Testis (tissue), 2 donors: ENCODE data around the gene TNFRSF6B.

Source experiments
- POLR2A ChIP-seq: fragments of 450-650 bp; IDR thresholded peaks from one replicate; pipeline ENCODE4 v1.6.1; 2017; ENCODE audit warnings: antibody characterized with exemption, mild to moderate bottlenecking, moderate library complexity
- TF ChIP-seq, protein P1 (sequence below), 3 experiments: fragments of 450-650 bp in 2 of 3; fragments of 200-600 bp in 1 of 3; sonication (generic) in 1 of 3; IDR thresholded peaks; one replicate each; pipeline ENCODE4 v1.5.1; 2016 to 2019; ENCODE audit warnings: antibody characterized with exemption in 3 of 3, mild to moderate bottlenecking in 2 of 3, moderate library complexity in 1 of 3

- TF ChIP-seq, protein P1, sequence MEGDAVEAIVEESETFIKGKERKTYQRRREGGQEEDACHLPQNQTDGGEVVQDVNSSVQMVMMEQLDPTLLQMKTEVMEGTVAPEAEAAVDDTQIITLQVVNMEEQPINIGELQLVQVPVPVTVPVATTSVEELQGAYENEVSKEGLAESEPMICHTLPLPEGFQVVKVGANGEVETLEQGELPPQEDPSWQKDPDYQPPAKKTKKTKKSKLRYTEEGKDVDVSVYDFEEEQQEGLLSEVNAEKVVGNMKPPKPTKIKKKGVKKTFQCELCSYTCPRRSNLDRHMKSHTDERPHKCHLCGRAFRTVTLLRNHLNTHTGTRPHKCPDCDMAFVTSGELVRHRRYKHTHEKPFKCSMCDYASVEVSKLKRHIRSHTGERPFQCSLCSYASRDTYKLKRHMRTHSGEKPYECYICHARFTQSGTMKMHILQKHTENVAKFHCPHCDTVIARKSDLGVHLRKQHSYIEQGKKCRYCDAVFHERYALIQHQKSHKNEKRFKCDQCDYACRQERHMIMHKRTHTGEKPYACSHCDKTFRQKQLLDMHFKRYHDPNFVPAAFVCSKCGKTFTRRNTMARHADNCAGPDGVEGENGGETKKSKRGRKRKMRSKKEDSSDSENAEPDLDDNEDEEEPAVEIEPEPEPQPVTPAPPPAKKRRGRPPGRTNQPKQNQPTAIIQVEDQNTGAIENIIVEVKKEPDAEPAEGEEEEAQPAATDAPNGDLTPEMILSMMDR (IDR thresholded peaks at IDR 0.05), result no peak
- no peak for TF ChIP-seq POLR2A
Observed at GRCh38 chr20:63678071-63678470, 18.4 kb upstream of the TNFRSF6B start.
